NCI-H2081 (cell line): ENCODE measurements around the gene TP53I13.

Experiments
- DNase-seq, 2 experiments: peaks; one replicate each; lab custom pipeline; 2025; lab: John Stamatoyannopoulos, UW

TP53I13 gene

GRCh38 chr17:29615492-29616299 lies 47.2 kb downstream of the TP53I13 start:
- peak; percentile 46 to 66 for DNase-seq

DNA sequence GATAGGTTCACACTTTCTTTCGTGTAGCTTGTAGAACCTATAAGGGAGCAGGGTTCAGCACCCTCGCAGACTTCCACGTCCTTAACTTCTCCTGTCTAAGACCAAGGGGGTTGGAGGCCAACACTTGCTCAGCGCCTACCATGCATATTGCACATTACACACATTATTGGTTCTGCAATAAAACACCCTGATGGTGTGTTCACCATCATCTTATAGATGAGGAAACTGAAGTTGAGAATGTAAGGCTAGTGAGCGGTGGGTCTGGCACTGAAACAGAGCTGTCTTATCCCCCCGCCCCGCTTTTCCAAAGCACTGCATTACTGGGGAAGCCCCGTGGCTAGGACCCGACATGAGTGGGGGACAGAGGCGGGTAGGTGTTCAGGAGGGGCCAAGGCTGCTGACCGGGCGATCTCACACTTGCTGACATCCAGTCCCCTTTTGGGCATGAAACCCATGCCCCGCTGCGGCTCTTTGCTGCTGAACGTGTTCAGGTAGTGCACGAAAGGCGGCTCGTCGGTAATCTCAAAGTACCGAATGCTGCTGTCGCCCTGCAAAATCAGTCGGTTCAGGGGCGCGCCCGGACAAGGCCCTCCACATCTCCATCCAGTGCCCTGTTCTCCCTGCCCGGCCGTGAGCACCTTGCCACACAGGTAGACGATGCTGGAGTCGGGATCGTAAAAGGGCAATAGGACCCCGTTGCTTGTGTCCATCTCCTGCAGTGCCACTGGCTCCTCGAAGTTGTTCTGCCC lies 48.0 kb downstream of the TP53I13 start:
- no peak for DNase-seq

- DNase-seq = peak; percentile 72 to 78
Measured at GRCh38 chr17:29617125-29617480, 48.6 kb downstream of the TP53I13 start.

GRCh38 chr17:29617481-29618271 lies 49.2 kb downstream of the TP53I13 start:
- DNase-seq = peak; percentile 53 to 74

- no peak for DNase-seq
Measured at GRCh38 chr17:29618272-29619065, 50.0 kb downstream of the TP53I13 start.

DNA sequence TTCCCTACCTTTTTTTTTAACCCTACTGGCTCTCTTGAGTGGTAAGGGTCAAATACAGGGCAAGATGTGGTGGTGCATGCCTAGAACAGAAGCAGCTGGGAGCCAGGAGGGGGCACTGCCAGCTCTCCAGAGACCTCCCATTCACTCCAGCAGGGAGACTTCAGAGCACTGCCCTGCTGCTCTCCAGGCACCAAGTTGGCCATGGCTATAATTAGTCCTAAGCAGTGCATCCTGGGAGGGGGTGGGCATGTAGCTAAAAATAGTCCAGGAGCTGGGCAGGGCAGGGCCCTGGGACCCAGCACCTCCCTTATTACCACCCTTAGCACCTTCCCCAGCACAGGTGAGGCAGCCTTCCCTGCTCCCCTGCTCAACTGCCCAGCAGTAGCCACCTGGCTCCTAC lies 50.8 kb downstream of the TP53I13 start:
- DNase-seq = peak; percentile 11 to 12

- no peak for DNase-seq
Measured at GRCh38 chr17:29620271-29620670, 51.8 kb downstream of the TP53I13 start.

GRCh38 chr17:29620779-29621500 lies 52.4 kb downstream of the TP53I13 start:
- DNase-seq = no peak

GRCh38 chr17:29621751-29622194 lies 53.3 kb downstream of the TP53I13 start:
- DNase-seq = no peak
